ENCODE results near the gene CPNE9.

The CPNE9 gene

GRCh38 chr3:9776896-9777693 lies 73.5 kb downstream of the CPNE9 start:
- DNase-seq (ENCODE audit: low read depth in 1 of 2, low spot score in 1 of 2): no peak

- DNase-seq (ENCODE audit: low read depth in 1 of 2, low spot score in 1 of 2): no peak
These were observed 74.0 kb downstream of the CPNE9 start for GRCh38 chr3:9777694-9778021.

- DNase-seq (ENCODE audit: low read depth in 1 of 2, low spot score in 1 of 2): peak in 1 of 2 donors; percentile 35
These were observed 74.8 kb downstream of the CPNE9 start for GRCh38 chr3:9778143-9779074.

GRCh38 chr3:9779075-9779593 lies 75.5 kb downstream of the CPNE9 start:
- DNase-seq (ENCODE audit: low read depth in 1 of 2, low spot score in 1 of 2): no peak

Data from stimulated activated CD4-positive, alpha-beta T cell treated with anti-CD3 and anti-CD28 coated beads, Interleukin-15, amount 100 ng/mL, for 1 hour (primary cell).